Stimulated activated CD4-positive, alpha-beta T cell treated with anti-CD3 and anti-CD28 coated beads, Interleukin-2, amount 100 ng/mL, for 4 hours (primary cell): ENCODE data around the gene LAMC1.

Experiments
- DNase-seq: peaks from one replicate; pipeline ENCODE4 v3.0.0-alpha.2; 2020; ENCODE audit warnings: low read depth

The LAMC1 gene

GRCh38 chr1:183080406-183080805 is 57.2 kb downstream of the LAMC1 start:
- DNase-seq: no peak

GRCh38 chr1:183081402-183082120 is 58.3 kb downstream of the LAMC1 start:
- no peak for DNase-seq

GRCh38 chr1:183082650-183083049 is 59.4 kb downstream of the LAMC1 start:
- no peak for DNase-seq

- no peak for DNase-seq
These were observed 63.8 kb downstream of the LAMC1 start for GRCh38 chr1:183087001-183087400.

- no peak for DNase-seq
These were observed 65.9 kb downstream of the LAMC1 start for GRCh38 chr1:183089025-183089639.

GRCh38 chr1:183090391-183091006 is 67.3 kb downstream of the LAMC1 start:
- no peak for DNase-seq

- no peak for DNase-seq
These were observed 68.0 kb downstream of the LAMC1 start for GRCh38 chr1:183091181-183091580.

GRCh38 chr1:183092350-183092749 is 69.1 kb downstream of the LAMC1 start:
- DNase-seq: no peak

- DNase-seq: no peak
These were observed 69.9 kb downstream of the LAMC1 start for GRCh38 chr1:183093066-183093668.

- DNase-seq: no peak
These were observed 70.6 kb downstream of the LAMC1 start for GRCh38 chr1:183093786-183094298.

- no peak for DNase-seq
These were observed 71.1 kb downstream of the LAMC1 start for GRCh38 chr1:183094351-183094750.

GRCh38 chr1:183096351-183096750 is 73.1 kb downstream of the LAMC1 start:
- no peak for DNase-seq

- no peak for DNase-seq
These were observed 73.7 kb downstream of the LAMC1 start for GRCh38 chr1:183096894-183097293.

- DNase-seq: no peak
These were observed 74.3 kb downstream of the LAMC1 start for GRCh38 chr1:183097438-183098051.

GRCh38 chr1:183098317-183098716 is 75.1 kb downstream of the LAMC1 start:
- DNase-seq: no peak

- no peak for DNase-seq
These were observed 77.2 kb downstream of the LAMC1 start for GRCh38 chr1:183100361-183100974.

- DNase-seq: no peak
These were observed 77.9 kb downstream of the LAMC1 start for GRCh38 chr1:183101081-183101480.

- no peak for DNase-seq
These were observed 78.6 kb downstream of the LAMC1 start for GRCh38 chr1:183101841-183102276.

GRCh38 chr1:183103147-183103546 is 79.9 kb downstream of the LAMC1 start:
- no peak for DNase-seq

- no peak for DNase-seq
These were observed 80.4 kb downstream of the LAMC1 start for GRCh38 chr1:183103577-183103976.

- DNase-seq: no peak
These were observed 82.2 kb downstream of the LAMC1 start for GRCh38 chr1:183105449-183105848.

GRCh38 chr1:183106166-183106565 is 82.9 kb downstream of the LAMC1 start:
- DNase-seq: no peak
